Measurements from ENCODE around the gene SEPHS2. TPM values are rescaled to one million over a fixed set of nuclear protein-coding genes. Genes with fewer than 3 reads are reported as not detected.

Gene SEPHS2
- total RNA-seq, 1 experiment from 2014 or later, result 52.6 TPM

DNA sequence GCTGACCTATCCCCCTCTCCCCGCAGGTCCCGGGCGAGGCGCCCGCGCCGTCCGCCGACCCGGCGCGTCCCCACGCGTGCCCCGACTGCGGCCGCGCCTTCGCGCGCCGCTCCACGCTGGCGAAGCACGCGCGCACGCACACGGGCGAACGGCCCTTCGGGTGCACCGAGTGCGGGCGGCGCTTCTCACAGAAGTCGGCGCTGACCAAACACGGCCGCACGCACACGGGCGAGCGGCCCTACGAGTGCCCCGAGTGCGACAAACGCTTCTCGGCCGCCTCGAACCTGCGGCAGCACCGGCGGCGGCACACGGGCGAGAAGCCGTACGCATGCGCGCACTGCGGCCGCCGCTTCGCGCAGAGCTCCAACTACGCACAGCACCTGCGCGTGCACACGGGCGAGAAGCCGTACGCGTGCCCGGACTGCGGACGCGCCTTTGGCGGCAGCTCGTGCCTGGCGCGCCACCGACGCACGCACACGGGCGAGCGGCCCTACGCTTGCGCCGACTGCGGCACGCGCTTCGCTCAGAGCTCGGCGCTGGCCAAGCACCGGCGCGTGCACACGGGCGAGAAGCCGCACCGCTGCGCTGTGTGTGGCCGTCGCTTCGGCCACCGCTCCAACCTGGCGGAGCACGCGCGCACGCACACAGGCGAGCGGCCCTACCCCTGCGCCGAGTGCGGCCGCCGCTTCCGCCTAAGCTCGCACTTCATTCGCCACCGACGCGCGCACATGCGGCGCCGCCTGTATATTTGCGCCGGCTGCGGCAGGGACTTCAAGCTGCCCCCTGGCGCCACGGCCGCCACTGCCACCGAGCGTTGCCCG is 27.9 kb downstream of the SEPHS2 start:
- Histone ChIP-seq H4K20me1 (ENCODE audit: control insufficient read depth, insufficient read depth, insufficient read length) (no peaks in the 10 kb centered on the region), H2BK15ac (ENCODE audit: low read depth, low read length) (no peak overlapping the region), H2BK20ac (ENCODE audit: low read depth, low read length, poor library complexity, severe bottlenecking) (no peak overlapping the region), H3K56ac (ENCODE audit: insufficient read length, low read depth, low read length) (no peak overlapping the region), H3K14ac (ENCODE audit: insufficient read depth, low read length) (no peak overlapping the region), H3K9ac (ENCODE audit: extremely low read depth, insufficient read length, low read length) (no peak overlapping the region), H3T11ph (ENCODE audit: low read length) (no peak overlapping the region), H3K23ac (ENCODE audit: insufficient read length, low read depth, low read length) (no peak overlapping the region), H3K9me3 (ENCODE audit: control insufficient read depth, low read depth, low read length) (no peaks in the 10 kb centered on the region), H2BK120ac (ENCODE audit: low read depth, low read length, poor library complexity, severe bottlenecking) (no peak overlapping the region), H4K5ac (ENCODE audit: insufficient read length, low read depth, low read length) (no peak overlapping the region), H2BK12ac (ENCODE audit: insufficient read length, low read depth, low read length) (no peak overlapping the region), H3K4me2 (ENCODE audit: insufficient read depth, insufficient read length, low read length) (peak overlapping the region; percentile 60), H2AK5ac (ENCODE audit: insufficient read length, low read length) (no peak overlapping the region), H2BK5ac (ENCODE audit: insufficient read length, low read length) (no peak overlapping the region), H3K23me2 (ENCODE audit: insufficient read length, low read depth, low read length, poor library complexity, severe bottlenecking) (peaks cover 8% of the 10 kb centered on the region), H3K4ac (ENCODE audit: low read depth, low read length) (no peak overlapping the region), H3K27ac (ENCODE audit: insufficient read length, low read depth, low read length) (no peak overlapping the region), H4K8ac (replicated peaks; ENCODE audit: insufficient read length, low read depth, low read length) (no peak overlapping the region), H3K27me3 (ENCODE audit: insufficient read depth, low read length) (no peaks in the 10 kb centered on the region), H3K18ac (ENCODE audit: insufficient read length, low read depth, low read length) (no peak overlapping the region), H3K79me1 (ENCODE audit: insufficient read depth, low read depth, low read length, poor library complexity, severe bottlenecking) (no peaks in the 10 kb centered on the region), H4K91ac (ENCODE audit: insufficient read length, low read depth, low read length) (no peak overlapping the region), H3K4me1 (ENCODE audit: insufficient read depth, low read length) (no peaks in the 10 kb centered on the region), H3K79me2 (ENCODE audit: insufficient read depth, low read length) (no peaks in the 10 kb centered on the region), H2AFZ (ENCODE audit: low read length) (no peak overlapping the region)
- H3K27ac Mint-ChIP-seq, result no peak overlapping the region
- H3K4me1 Mint-ChIP-seq, result peaks cover 7 to 12% of the 10 kb centered on the region in 2 experiments
- peak overlapping the region; percentile 44 to 75; a peak in 4 of 5 replicates for H3K4me3 Mint-ChIP-seq
- no peaks in the 10 kb centered on the region; the same call in none of the 2 replicates for H3K27me3 Mint-ChIP-seq (ENCODE audit: low read depth)
- no peaks in the 10 kb centered on the region; a peak in 1 of 5 replicates for H3K9me3 Mint-ChIP-seq
- peak; percentile 91 for DNase-seq
- WGBS (ENCODE audit: extremely low coverage, insufficient read length, low lambda C conversion rate), result no CpG with 5 or more reads among the region's 140 CpGs
- TF ChIP-seq, protein P1, sequence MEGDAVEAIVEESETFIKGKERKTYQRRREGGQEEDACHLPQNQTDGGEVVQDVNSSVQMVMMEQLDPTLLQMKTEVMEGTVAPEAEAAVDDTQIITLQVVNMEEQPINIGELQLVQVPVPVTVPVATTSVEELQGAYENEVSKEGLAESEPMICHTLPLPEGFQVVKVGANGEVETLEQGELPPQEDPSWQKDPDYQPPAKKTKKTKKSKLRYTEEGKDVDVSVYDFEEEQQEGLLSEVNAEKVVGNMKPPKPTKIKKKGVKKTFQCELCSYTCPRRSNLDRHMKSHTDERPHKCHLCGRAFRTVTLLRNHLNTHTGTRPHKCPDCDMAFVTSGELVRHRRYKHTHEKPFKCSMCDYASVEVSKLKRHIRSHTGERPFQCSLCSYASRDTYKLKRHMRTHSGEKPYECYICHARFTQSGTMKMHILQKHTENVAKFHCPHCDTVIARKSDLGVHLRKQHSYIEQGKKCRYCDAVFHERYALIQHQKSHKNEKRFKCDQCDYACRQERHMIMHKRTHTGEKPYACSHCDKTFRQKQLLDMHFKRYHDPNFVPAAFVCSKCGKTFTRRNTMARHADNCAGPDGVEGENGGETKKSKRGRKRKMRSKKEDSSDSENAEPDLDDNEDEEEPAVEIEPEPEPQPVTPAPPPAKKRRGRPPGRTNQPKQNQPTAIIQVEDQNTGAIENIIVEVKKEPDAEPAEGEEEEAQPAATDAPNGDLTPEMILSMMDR (conservative IDR thresholded peaks at IDR 0.05), result peak; percentile 40; the same call in 2 of the 3 replicates
- H3K36me3 Mint-ChIP-seq (ENCODE audit: insufficient read depth in 1 of 3, low read depth in 3 of 3), result peaks cover 23 to 46% (median 45%) of the 10 kb centered on the region in 3 experiments; a peak in 6 of 7 replicates
